Left lung (tissue), 10 donors: ENCODE results near the gene TSC22D2. TPM values are rescaled to one million over a fixed set of nuclear protein-coding genes. Genes with fewer than 3 reads are reported as not detected.

ENCODE experiments used
- ATAC-seq: fragments of 200-7000 bp; cut with Tn5 transposase; one replicate; pipeline ENCODE4 v1.9.1; 2020; ENCODE audit warnings: moderate library complexity
- DNase-seq, 4 donors: peaks; one replicate each; pipeline ENCODE4 v3.0.0-alpha.2; 2013 to 2020
- H3K27ac ChIP-seq, 2 donors: fragments of 200-600 bp; sonication (generic) in 1 of 2; one replicate each; pipeline versions ENCODE4 v1.5.0 to v1.8.0; 2020 to 2021
- H3K27me3 ChIP-seq, 2 donors: fragments of 200-600 bp; sonication (generic) in 1 of 2; one replicate each; pipeline versions ENCODE4 v1.5.0 to v1.8.0; 2020 to 2021
- H3K36me3 ChIP-seq, 2 donors: fragments of 200-600 bp; sonication (generic) in 1 of 2; one replicate each; pipeline versions ENCODE4 v1.5.0 to v1.8.0; 2020 to 2021
- H3K4me1 ChIP-seq, 2 donors: fragments of 200-600 bp; one replicate each; pipeline ENCODE4 v1.8.0; 2021
- H3K4me3 ChIP-seq, 2 donors: fragments of 200-600 bp; sonication (generic) in 1 of 2; one replicate each; pipeline versions ENCODE4 v1.5.0 to v1.8.0; 2020 to 2021; ENCODE audit warnings: mild to moderate bottlenecking in 1 of 2
- H3K9me3 ChIP-seq, 2 donors: fragments of 200-600 bp; sonication (generic) in 1 of 2; one replicate each; pipeline versions ENCODE4 v1.5.0 to v1.8.0; 2020 to 2021
- CTCF ChIP-seq, 2 donors: fragments of 200-600 bp; sonication (generic) in 1 of 2; IDR thresholded peaks; one replicate each; pipeline versions ENCODE4 v1.5.0 to v1.8.0; 2021; ENCODE audit warnings: antibody characterized with exemption in 2 of 2
- intact Hi-C, 2 donors: fragments of 100-400 bp; cut with DNase I; formaldehyde crosslinking; loops; one replicate each; pipeline versions ENCODE4 v1.11.2 to v1.14.2; 2022
- polyA plus RNA-seq, 6 donors: library from polyadenylated mRNA; unstranded; fragments of 120-200 nt; gene quantifications; one replicate each; pipeline ENCODE4 v1.2.1, GENCODE V29; 2013; ENCODE audit not compliant: insufficient read length in 6 of 6
- total RNA-seq, 2 donors: library from RNA; stranded (reverse); fragmentation: NEBNext Ultra II Directional; extraction: Animal tissue kit (Norgen Biotek cat#: 25700); gene quantifications; one replicate each; pipeline ENCODE4 v1.2.1, GENCODE V29; 2021
- donor health status: DM: no; HTN: yes; CAD: no.
- donor health status: DM: no; HTN: no; CAD: no.

The TSC22D2 gene
- total and polyA plus RNA-seq, 8 donors, result 25.9 to 92.9 (median 81.9) TPM

DNA sequence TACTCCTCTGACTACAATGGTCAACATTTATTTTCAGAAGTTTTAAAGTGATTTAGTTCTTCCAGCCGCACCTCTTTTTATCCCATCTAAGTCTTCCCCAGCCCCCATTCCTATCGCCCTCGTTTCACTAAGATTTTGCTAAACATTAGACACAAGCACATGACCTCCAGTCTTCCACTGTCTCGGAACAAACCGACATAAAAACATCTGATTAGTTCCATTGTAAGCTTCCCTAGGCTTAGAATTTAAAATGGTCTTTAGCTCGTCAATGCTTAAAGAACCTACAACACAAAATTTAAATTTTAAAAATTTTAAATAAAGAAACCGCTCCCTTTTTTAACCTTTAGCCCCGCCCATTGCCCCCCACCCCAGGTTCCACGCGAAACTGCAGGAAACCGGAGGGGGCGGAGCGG, 284 bp upstream of the TSC22D2 start:
- no peaks in the 10 kb centered on the region for H3K9me3 ChIP-seq
- no peaks in the 10 kb centered on the region for H3K36me3 ChIP-seq
- no peaks in the 10 kb centered on the region for H3K27me3 ChIP-seq
- DNase-seq, result peak in 1 of 4 donors; percentile 71
- peaks cover 0 to 23% of the 10 kb centered on the region in 2 donors for H3K4me1 ChIP-seq
- no peak for TF ChIP-seq CTCF (IDR thresholded peaks at IDR 0.05)
- intact Hi-C loops, result no loop called here
- H3K4me3 ChIP-seq, result peak overlapping the region; percentile 86 to 91
- peak; percentile 1 for ATAC-seq
- peak overlapping the region; percentile 100 for H3K27ac ChIP-seq

GRCh38 chr3:150409125-150409511, 1.0 kb downstream of the TSC22D2 start:
- Histone ChIP-seq H3K4me3 (peak overlapping the region; percentile 86 to 91), H3K4me1 (peaks cover 0 to 36% of the 10 kb centered on the region in 2 donors), H3K9me3 (no peaks in the 10 kb centered on the region), H3K27ac (peak overlapping the region; percentile 100), H3K27me3 (no peaks in the 10 kb centered on the region), H3K36me3 (no peaks in the 10 kb centered on the region)
- ATAC-seq, result no peak
- no peak for DNase-seq
- intact Hi-C loops, result no loop called here
- TF ChIP-seq CTCF (IDR thresholded peaks at IDR 0.05), result no peak

- peak overlapping the region; percentile 86 to 91 for H3K4me3 ChIP-seq
- no peaks in the 10 kb centered on the region for H3K9me3 ChIP-seq
- no peaks in the 10 kb centered on the region for H3K36me3 ChIP-seq
- H3K27me3 ChIP-seq, result no peaks in the 10 kb centered on the region
- ATAC-seq (peak; percentile 44), DNase-seq (peak in 3 of 4 donors; percentile 77 to 92 (median 84))
- TF ChIP-seq CTCF (IDR thresholded peaks at IDR 0.05), result peak; percentile 38 to 50
- peak overlapping the region; percentile 100 for H3K27ac ChIP-seq
- intact Hi-C loops, result no loop called here
- H3K4me1 ChIP-seq, result peaks cover 0 to 42% of the 10 kb centered on the region in 2 donors
Measured at GRCh38 chr3:150409512-150410310, 1.6 kb downstream of the TSC22D2 start.

- H3K27me3 ChIP-seq, result no peaks in the 10 kb centered on the region
- H3K36me3 ChIP-seq, result peaks cover 0 to 7% of the 10 kb centered on the region in 2 donors
- TF ChIP-seq CTCF (IDR thresholded peaks at IDR 0.05), result no peak
- H3K4me1 ChIP-seq, result peaks cover 0 to 50% of the 10 kb centered on the region in 2 donors
- ATAC-seq (no peak), DNase-seq (peak in 2 of 4 donors; percentile 52 to 88)
- peak overlapping the region; percentile 100 for H3K27ac ChIP-seq
- no peaks in the 10 kb centered on the region for H3K9me3 ChIP-seq
- peak overlapping the region; percentile 86 to 91 for H3K4me3 ChIP-seq
- intact Hi-C loops, result no loop called here
Measured at GRCh38 chr3:150410311-150411105, 2.4 kb downstream of the TSC22D2 start.

DNA sequence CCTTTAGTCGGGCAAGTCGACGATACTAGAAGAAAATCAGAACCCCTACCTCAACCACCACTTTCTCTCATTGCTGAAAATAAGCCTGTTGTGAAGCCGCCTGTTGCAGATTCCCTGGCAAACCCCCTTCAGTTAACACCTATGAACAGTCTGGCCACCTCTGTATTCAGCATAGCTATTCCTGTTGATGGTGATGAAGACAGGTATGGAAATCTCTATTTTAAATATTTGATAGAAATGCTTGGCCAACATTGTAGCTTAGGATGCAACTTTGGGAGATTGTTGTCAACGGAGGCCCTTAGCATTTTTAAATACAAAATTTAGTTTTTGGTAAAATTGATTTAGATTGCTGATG, 3.0 kb downstream of the TSC22D2 start:
- Histone ChIP-seq H3K4me3 (peak overlapping the region; percentile 86 to 91), H3K4me1 (peaks cover 2 to 55% of the 10 kb centered on the region in 2 donors), H3K27me3 (no peaks in the 10 kb centered on the region), H3K27ac (peak overlapping the region; percentile 58 to 100), H3K36me3 (peaks cover 0 to 7% of the 10 kb centered on the region in 2 donors), H3K9me3 (no peaks in the 10 kb centered on the region)
- intact Hi-C loops, result no loop called here
- no peak for DNase-seq
- TF ChIP-seq CTCF (IDR thresholded peaks at IDR 0.05), result no peak
- ATAC-seq, result no peak
